ENCODE measurements around the gene GUCY1A1.

GUCY1A1 gene

GRCh38 chr4:155624478-155624877 is 42.2 kb upstream of the GUCY1A1 start:
- H3K4me2 ChIP-seq (ENCODE audit: low read length) = no peak overlapping the region
- H3K27ac ChIP-seq = no peak overlapping the region
- H2AFZ ChIP-seq = no peak overlapping the region
- no peak for TF ChIP-seq CTCF (IDR thresholded peaks at IDR 0.05)
- no peaks in the 10 kb centered on the region for H3K27me3 ChIP-seq (ENCODE audit: control insufficient read depth, insufficient read depth, low read length)
- no peak overlapping the region for H3K9ac ChIP-seq
- no peaks in the 10 kb centered on the region for H3K79me2 ChIP-seq
- no peak overlapping the region for H3K4me3 ChIP-seq (ENCODE audit: low read depth, low read length)
- no peaks in the 10 kb centered on the region for H3K36me3 ChIP-seq (ENCODE audit: control insufficient read depth, insufficient read depth, low read length)
- no peaks in the 10 kb centered on the region for H3K9me3 ChIP-seq (ENCODE audit: control insufficient read depth, low read length)
- no peaks in the 10 kb centered on the region for H3K4me1 ChIP-seq

- no peak overlapping the region for H3K4me2 ChIP-seq (ENCODE audit: low read length)
- H3K36me3 ChIP-seq (ENCODE audit: control insufficient read depth, insufficient read depth, low read length) = no peaks in the 10 kb centered on the region
- H3K9me3 ChIP-seq (ENCODE audit: control insufficient read depth, low read length) = no peaks in the 10 kb centered on the region
- H2AFZ ChIP-seq = no peak overlapping the region
- no peak overlapping the region for H3K27ac ChIP-seq
- H3K9ac ChIP-seq = no peak overlapping the region
- no peaks in the 10 kb centered on the region for H3K79me2 ChIP-seq
- no peak for TF ChIP-seq CTCF (IDR thresholded peaks at IDR 0.05)
- H3K4me1 ChIP-seq = no peaks in the 10 kb centered on the region
- H3K27me3 ChIP-seq (ENCODE audit: control insufficient read depth, insufficient read depth, low read length) = no peaks in the 10 kb centered on the region
- H3K4me3 ChIP-seq (ENCODE audit: low read depth, low read length) = no peak overlapping the region
These were observed 40.1 kb upstream of the GUCY1A1 start for GRCh38 chr4:155626561-155626960.

- no peak overlapping the region for H2AFZ ChIP-seq
- H3K36me3 ChIP-seq (ENCODE audit: control insufficient read depth, insufficient read depth, low read length) = no peaks in the 10 kb centered on the region
- H3K27ac ChIP-seq = no peak overlapping the region
- H3K4me3 ChIP-seq (ENCODE audit: low read depth, low read length) = no peak overlapping the region
- H3K27me3 ChIP-seq (ENCODE audit: control insufficient read depth, insufficient read depth, low read length) = no peaks in the 10 kb centered on the region
- no peaks in the 10 kb centered on the region for H3K79me2 ChIP-seq
- H3K9me3 ChIP-seq (ENCODE audit: control insufficient read depth, low read length) = no peaks in the 10 kb centered on the region
- no peak overlapping the region for H3K9ac ChIP-seq
- no peaks in the 10 kb centered on the region for H3K4me1 ChIP-seq
- H3K4me2 ChIP-seq (ENCODE audit: low read length) = no peak overlapping the region
- no peak for TF ChIP-seq CTCF (IDR thresholded peaks at IDR 0.05)
These were observed 37.3 kb upstream of the GUCY1A1 start for GRCh38 chr4:155629183-155629825.

- no peak for TF ChIP-seq CTCF (IDR thresholded peaks at IDR 0.05)
- Histone ChIP-seq H2AFZ (no peak overlapping the region), H3K4me3 (ENCODE audit: low read depth, low read length) (no peak overlapping the region), H3K9ac (no peak overlapping the region), H3K9me3 (ENCODE audit: control insufficient read depth, low read length) (no peaks in the 10 kb centered on the region), H3K4me2 (ENCODE audit: low read length) (no peak overlapping the region), H3K27ac (no peak overlapping the region), H3K36me3 (ENCODE audit: control insufficient read depth, insufficient read depth, low read length) (no peaks in the 10 kb centered on the region), H3K79me2 (no peaks in the 10 kb centered on the region), H3K4me1 (no peaks in the 10 kb centered on the region), H3K27me3 (ENCODE audit: control insufficient read depth, insufficient read depth, low read length) (no peaks in the 10 kb centered on the region)
These were observed 36.7 kb upstream of the GUCY1A1 start for GRCh38 chr4:155629956-155630355.

GRCh38 chr4:155632310-155632840 is 34.3 kb upstream of the GUCY1A1 start:
- H3K36me3 ChIP-seq (ENCODE audit: control insufficient read depth, insufficient read depth, low read length) = no peaks in the 10 kb centered on the region
- H3K27me3 ChIP-seq (ENCODE audit: control insufficient read depth, insufficient read depth, low read length) = no peaks in the 10 kb centered on the region
- TF ChIP-seq CTCF (IDR thresholded peaks at IDR 0.05) = no peak
- H3K9me3 ChIP-seq (ENCODE audit: control insufficient read depth, low read length) = no peaks in the 10 kb centered on the region
- no peaks in the 10 kb centered on the region for H3K4me1 ChIP-seq
- no peak overlapping the region for H3K4me3 ChIP-seq (ENCODE audit: low read depth, low read length)
- no peaks in the 10 kb centered on the region for H3K79me2 ChIP-seq
- H3K4me2 ChIP-seq (ENCODE audit: low read length) = no peak overlapping the region
- no peak overlapping the region for H2AFZ ChIP-seq
- H3K27ac ChIP-seq = no peak overlapping the region
- H3K9ac ChIP-seq = no peak overlapping the region
